Lung microvascular endothelial cell (primary cell): ENCODE results near the gene EHMT1. TPM values are rescaled to one million over a fixed set of nuclear protein-coding genes. Genes with fewer than 3 reads are reported as not detected.
"Not testable (repeated sequence)": the region's sequence is repeated elsewhere in the genome, so short reads cannot be mapped to it uniquely, and the experiment has no call there.

ENCODE experiments used
- DNase-seq, 2 donors: peaks; one replicate each; pipeline versions ENCODE4 v3.0.0 to v3.0.0-alpha.2; 2010; ENCODE audit warnings: low read depth in 2 of 2
- total RNA-seq: library from RNA; depleted of rRNA; stranded (reverse); fragments of >200 nt; gene quantifications from 2 replicates; pipeline ENCODE4 v1.2.1, GENCODE V29; 2014

The EHMT1 gene
- total RNA-seq, 1 donor from 2014 or later, result 46.2 TPM

DNA sequence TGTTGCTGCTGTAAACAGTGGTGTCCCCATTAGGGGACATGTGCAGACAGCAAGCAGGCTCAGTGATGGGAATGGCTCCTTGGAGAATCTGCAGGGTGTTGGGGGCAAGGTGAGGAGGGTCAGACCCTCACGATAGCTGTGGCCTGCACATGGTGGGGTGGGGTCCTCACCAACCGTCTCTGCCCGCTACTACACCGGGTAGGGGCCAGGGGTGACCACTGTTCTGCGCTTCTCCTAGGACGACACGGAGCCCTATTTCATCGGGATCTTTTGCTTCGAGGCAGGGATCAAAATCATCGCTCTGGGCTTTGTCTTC lies 263.7 kb downstream of the EHMT1 start:
- no peak for DNase-seq

DNA sequence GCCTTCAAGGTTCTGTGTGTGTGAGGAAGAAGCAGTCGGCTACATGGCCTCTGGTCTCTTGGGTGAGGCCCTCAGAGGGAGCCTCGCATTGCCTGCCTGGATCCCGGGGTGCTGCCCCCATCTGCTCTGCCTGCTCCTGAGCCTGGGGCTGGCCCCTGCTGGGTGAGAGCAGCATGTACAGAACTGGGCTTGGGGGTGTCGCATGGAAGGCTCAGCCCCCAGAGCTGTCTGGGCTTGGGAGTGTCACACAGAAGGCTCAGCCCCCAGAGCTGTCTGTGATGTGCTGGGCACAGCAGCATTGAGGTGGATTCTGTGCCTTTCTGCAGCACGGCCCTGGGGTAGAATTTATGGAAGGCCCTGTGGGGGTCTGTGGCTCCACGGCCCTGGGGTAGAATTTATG lies 265.2 kb downstream of the EHMT1 start:
- not testable (repeated sequence) for DNase-seq

- DNase-seq, result not testable (repeated sequence)
Measured at GRCh38 chr9:137884547-137884946, 265.7 kb downstream of the EHMT1 start.

- DNase-seq, result not testable (repeated sequence)
Measured at GRCh38 chr9:137885121-137885520, 266.3 kb downstream of the EHMT1 start.

Other genes starting within 250 kb of the EHMT1 start
- 7.8 and 18.7 TPM in 2 replicates for gene EXD3, start 195.8 kb upstream of the EHMT1 start, total RNA-seq
- 0.87 and 2.0 TPM in 2 replicates for gene NOXA1, start 195.6 kb upstream of the EHMT1 start, total RNA-seq
- under 0.01 and 0.20 TPM in 2 replicates for gene ENTPD8, start 177.6 kb upstream of the EHMT1 start, total RNA-seq
- gene NSMF, start 159.7 kb upstream of the EHMT1 start, total RNA-seq, result 11.6 and 15.3 TPM in 2 replicates
- 0.44 and 0.79 TPM in 2 replicates for gene PNPLA7, start 68.6 kb upstream of the EHMT1 start, total RNA-seq
- gene MRPL41, start 67.1 kb upstream of the EHMT1 start, total RNA-seq, result 48.4 and 72.4 TPM in 2 replicates
- 10.9 and 15.7 TPM in 2 replicates for gene DPH7, start 40.1 kb upstream of the EHMT1 start, total RNA-seq
- gene ZMYND19, start 28.5 kb upstream of the EHMT1 start, total RNA-seq, result 11.1 and 13.5 TPM in 2 replicates
- 19.4 and 28.0 TPM in 2 replicates for gene ARRDC1, start 13.3 kb upstream of the EHMT1 start, total RNA-seq